Measurements from ENCODE around the gene ANAPC5. TPM values are rescaled to one million over a fixed set of nuclear protein-coding genes. Genes with fewer than 3 reads are reported as not detected.
"Not testable (repeated sequence)": the region's sequence is repeated elsewhere in the genome, so short reads cannot be mapped to it uniquely, and the experiment has no call there.

The ANAPC5 gene
- polyA plus RNA-seq, 3 donors: 67.3 to 161 (median 114) TPM

DNA sequence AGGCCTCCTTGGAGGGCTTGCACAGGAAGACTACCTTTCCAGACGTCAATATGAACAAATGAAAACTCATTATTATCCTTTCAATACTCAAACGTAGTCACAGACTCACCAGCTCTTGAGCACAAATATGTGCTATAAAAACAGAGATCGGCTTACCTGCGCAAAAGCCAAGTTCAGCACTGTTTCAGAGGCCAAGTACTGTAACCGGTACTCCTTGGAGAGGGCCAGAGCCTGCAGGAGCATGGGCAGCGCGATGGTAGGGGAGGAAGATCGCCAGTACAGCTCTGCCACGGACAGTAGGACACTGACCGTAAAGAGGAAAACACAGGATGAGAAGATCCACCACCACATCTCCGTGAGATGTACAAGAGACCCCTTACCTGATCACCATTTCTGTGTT is 34.1 kb downstream of the ANAPC5 start:
- Histone ChIP-seq H3K36me3 (replicated peaks in 1 of 2; ENCODE audit: control insufficient read depth in 1 of 2, insufficient read depth in 2 of 2, low read length in 2 of 2) (peaks cover 41 to 64% of the 10 kb centered on the region in 2 donors), H3K27ac (ENCODE audit: low read depth in 1 of 2, low read length in 2 of 2) (peak overlapping the region in 1 of 2 donors; percentile 20), H3K9me3 (replicated peaks in 1 of 2; ENCODE audit: control insufficient read depth in 1 of 2, insufficient read depth in 1 of 2, low read length in 2 of 2) (no peaks in the 10 kb centered on the region), H2AFZ (ENCODE audit: insufficient read depth, low read depth, low read length, poor library complexity, severe bottlenecking) (no peak overlapping the region), H3K4me3 (replicated peaks in 1 of 3; ENCODE audit: low read depth in 2 of 3, low read length in 3 of 3) (no peak overlapping the region), H3K9ac (ENCODE audit: insufficient read depth, low read length, poor library complexity, severe bottlenecking) (no peak overlapping the region), H3K4me2 (replicated peaks; ENCODE audit: extremely low read depth, low read length, poor library complexity, severe bottlenecking) (no peak overlapping the region), H4K20me1 (ENCODE audit: insufficient read depth, low read length) (no peaks in the 10 kb centered on the region), H3K79me2 (ENCODE audit: insufficient read depth, low read length) (peaks cover 21% of the 10 kb centered on the region), H3K27me3 (ENCODE audit: control insufficient read depth in 2 of 2, insufficient read depth in 2 of 2, low read length in 2 of 2) (no peaks in the 10 kb centered on the region), H3K4me1 (ENCODE audit: control insufficient read depth in 1 of 2, insufficient read depth in 2 of 2, low read length in 2 of 2) (peaks cover 12 to 22% of the 10 kb centered on the region in 2 donors)
- TF ChIP-seq, protein P1, sequence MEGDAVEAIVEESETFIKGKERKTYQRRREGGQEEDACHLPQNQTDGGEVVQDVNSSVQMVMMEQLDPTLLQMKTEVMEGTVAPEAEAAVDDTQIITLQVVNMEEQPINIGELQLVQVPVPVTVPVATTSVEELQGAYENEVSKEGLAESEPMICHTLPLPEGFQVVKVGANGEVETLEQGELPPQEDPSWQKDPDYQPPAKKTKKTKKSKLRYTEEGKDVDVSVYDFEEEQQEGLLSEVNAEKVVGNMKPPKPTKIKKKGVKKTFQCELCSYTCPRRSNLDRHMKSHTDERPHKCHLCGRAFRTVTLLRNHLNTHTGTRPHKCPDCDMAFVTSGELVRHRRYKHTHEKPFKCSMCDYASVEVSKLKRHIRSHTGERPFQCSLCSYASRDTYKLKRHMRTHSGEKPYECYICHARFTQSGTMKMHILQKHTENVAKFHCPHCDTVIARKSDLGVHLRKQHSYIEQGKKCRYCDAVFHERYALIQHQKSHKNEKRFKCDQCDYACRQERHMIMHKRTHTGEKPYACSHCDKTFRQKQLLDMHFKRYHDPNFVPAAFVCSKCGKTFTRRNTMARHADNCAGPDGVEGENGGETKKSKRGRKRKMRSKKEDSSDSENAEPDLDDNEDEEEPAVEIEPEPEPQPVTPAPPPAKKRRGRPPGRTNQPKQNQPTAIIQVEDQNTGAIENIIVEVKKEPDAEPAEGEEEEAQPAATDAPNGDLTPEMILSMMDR (IDR thresholded peaks at IDR 0.05): no peak
- peaks cover 22% of the 10 kb centered on the region for H3K4me1 Mint-ChIP-seq
- DNase-seq: no peak
- H3K4me3 Mint-ChIP-seq: no peak overlapping the region
- 98% methylated on average over 4 of the region's 11 CpGs for WGBS (ENCODE audit: insufficient coverage)
- H3K9me3 Mint-ChIP-seq: no peaks in the 10 kb centered on the region
- H3K27ac Mint-ChIP-seq: peak overlapping the region in 5 of 7 donors; percentile 7 to 70 (median 46)
- peaks cover 41 to 63% of the 10 kb centered on the region in 2 donors for H3K36me3 Mint-ChIP-seq
- H3K27me3 Mint-ChIP-seq (ENCODE audit: low read depth in 3 of 3): no peaks in the 10 kb centered on the region
- intact Hi-C loops (cut with micrococcal nuclease): no loop called here

GRCh38 chr12:121314431-121314830 is 37.8 kb downstream of the ANAPC5 start:
- Histone ChIP-seq H4K20me1 (ENCODE audit: insufficient read depth, low read length) (no peaks in the 10 kb centered on the region), H3K9me3 (replicated peaks in 1 of 2; ENCODE audit: control insufficient read depth in 1 of 2, insufficient read depth in 1 of 2, low read length in 2 of 2) (no peaks in the 10 kb centered on the region), H2AFZ (ENCODE audit: insufficient read depth, low read depth, low read length, poor library complexity, severe bottlenecking) (no peak overlapping the region), H3K27me3 (ENCODE audit: control insufficient read depth in 2 of 2, insufficient read depth in 2 of 2, low read length in 2 of 2) (no peaks in the 10 kb centered on the region), H3K4me1 (ENCODE audit: control insufficient read depth in 1 of 2, insufficient read depth in 2 of 2, low read length in 2 of 2) (peaks cover 12 to 22% of the 10 kb centered on the region in 2 donors), H3K9ac (ENCODE audit: insufficient read depth, low read length, poor library complexity, severe bottlenecking) (no peak overlapping the region), H3K4me3 (replicated peaks in 1 of 3; ENCODE audit: low read depth in 2 of 3, low read length in 3 of 3) (no peak overlapping the region), H3K79me2 (ENCODE audit: insufficient read depth, low read length) (peaks cover 34% of the 10 kb centered on the region), H3K4me2 (replicated peaks; ENCODE audit: extremely low read depth, low read length, poor library complexity, severe bottlenecking) (peak overlapping the region; percentile 26), H3K27ac (ENCODE audit: low read depth in 1 of 2, low read length in 2 of 2) (peak overlapping the region; percentile 39 to 76), H3K36me3 (replicated peaks in 1 of 2; ENCODE audit: control insufficient read depth in 1 of 2, insufficient read depth in 2 of 2, low read length in 2 of 2) (peaks cover 33 to 57% of the 10 kb centered on the region in 2 donors)
- H3K4me1 Mint-ChIP-seq: peaks cover 25% of the 10 kb centered on the region
- H3K9me3 Mint-ChIP-seq: no peaks in the 10 kb centered on the region
- TF ChIP-seq, protein P1 (IDR thresholded peaks at IDR 0.05): peak; percentile 27
- H3K27me3 Mint-ChIP-seq (ENCODE audit: low read depth in 3 of 3): no peaks in the 10 kb centered on the region
- intact Hi-C loops (cut with micrococcal nuclease): loop anchor here (5.0 kb wide), 1 partner anchor 37 kb away; no protein-coding TSS in a partner anchor
- WGBS (ENCODE audit: insufficient coverage): no CpG with 5 or more reads among the region's 3 CpGs
- peak overlapping the region in 1 of 2 donors; percentile 60 for H3K4me3 Mint-ChIP-seq
- DNase-seq: peak; percentile 67 to 85 (median 82)
- peak overlapping the region; percentile 79 to 95 (median 92) for H3K27ac Mint-ChIP-seq
- peaks cover 53 to 75% of the 10 kb centered on the region in 2 donors for H3K36me3 Mint-ChIP-seq

- H4K20me1 ChIP-seq (ENCODE audit: insufficient read depth, low read length); H3K4me3 Mint-ChIP-seq; H3K27me3 Mint-ChIP-seq (ENCODE audit: low read depth in 3 of 3); H3K27me3 ChIP-seq (ENCODE audit: control insufficient read depth in 2 of 2, insufficient read depth in 2 of 2, low read length in 2 of 2); H2AFZ ChIP-seq (ENCODE audit: insufficient read depth, low read depth, low read length, poor library complexity, severe bottlenecking); H3K9me3 Mint-ChIP-seq; H3K4me3 ChIP-seq (replicated peaks in 1 of 3; ENCODE audit: low read depth in 2 of 3, low read length in 3 of 3); H3K9ac ChIP-seq (ENCODE audit: insufficient read depth, low read length, poor library complexity, severe bottlenecking); H3K9me3 ChIP-seq (replicated peaks in 1 of 2; ENCODE audit: control insufficient read depth in 1 of 2, insufficient read depth in 1 of 2, low read length in 2 of 2); H3K4me2 ChIP-seq (replicated peaks; ENCODE audit: extremely low read depth, low read length, poor library complexity, severe bottlenecking); DNase-seq: not testable (repeated sequence)
- Histone ChIP-seq H3K36me3 (replicated peaks in 1 of 2; ENCODE audit: control insufficient read depth in 1 of 2, insufficient read depth in 2 of 2, low read length in 2 of 2) (peaks cover 26 to 48% of the 10 kb centered on the region in 2 donors), H3K27ac (ENCODE audit: low read depth in 1 of 2, low read length in 2 of 2) (peak overlapping the region in 1 of 2 donors; percentile 51), H3K4me1 (ENCODE audit: control insufficient read depth in 1 of 2, insufficient read depth in 2 of 2, low read length in 2 of 2) (peaks cover 26 to 32% of the 10 kb centered on the region in 2 donors), H3K79me2 (ENCODE audit: insufficient read depth, low read length) (peaks cover 34% of the 10 kb centered on the region)
- WGBS (ENCODE audit: insufficient coverage): no CpG with 5 or more reads among the region's 1 CpG
- H3K4me1 Mint-ChIP-seq: peaks cover 33% of the 10 kb centered on the region
- H3K36me3 Mint-ChIP-seq: peaks cover 47 to 62% of the 10 kb centered on the region in 2 donors
- intact Hi-C loops (cut with micrococcal nuclease): loop anchor here (5.0 kb wide), 1 partner anchor 33 kb away; no protein-coding TSS in a partner anchor
- peak overlapping the region in 4 of 7 donors; percentile 28 to 76 (median 52) for H3K27ac Mint-ChIP-seq
Measured at GRCh38 chr12:121310231-121310630, 42.0 kb downstream of the ANAPC5 start.
